D721Med (cell line): ENCODE measurements around the gene ZDHHC14.

Experiments used
- DNase-seq: peaks from one replicate; pipeline ENCODE4 v3.0.0; 2011; ENCODE audit warnings: low spot score; ENCODE audit not compliant: insufficient read length
- FAIRE-seq: peaks from 2 replicates; lab custom pipeline; 2011; peaks lifted over from hg19 to GRCh38; lab: Jason Lieb, UNC
- TF ChIP-seq, protein P1 (sequence below): IDR thresholded peaks from 2 replicates; pipeline ENCODE4 v1.5.1; 2012; ENCODE audit warnings: mild to moderate bottlenecking, control low read depth; ENCODE audit not compliant: insufficient read depth; ENCODE audit errors: missing control alignments

ZDHHC14 gene

GRCh38 chr6:157725836-157726235 lies 344.8 kb downstream of the ZDHHC14 start:
- FAIRE-seq, result no peak
- TF ChIP-seq, protein P1, sequence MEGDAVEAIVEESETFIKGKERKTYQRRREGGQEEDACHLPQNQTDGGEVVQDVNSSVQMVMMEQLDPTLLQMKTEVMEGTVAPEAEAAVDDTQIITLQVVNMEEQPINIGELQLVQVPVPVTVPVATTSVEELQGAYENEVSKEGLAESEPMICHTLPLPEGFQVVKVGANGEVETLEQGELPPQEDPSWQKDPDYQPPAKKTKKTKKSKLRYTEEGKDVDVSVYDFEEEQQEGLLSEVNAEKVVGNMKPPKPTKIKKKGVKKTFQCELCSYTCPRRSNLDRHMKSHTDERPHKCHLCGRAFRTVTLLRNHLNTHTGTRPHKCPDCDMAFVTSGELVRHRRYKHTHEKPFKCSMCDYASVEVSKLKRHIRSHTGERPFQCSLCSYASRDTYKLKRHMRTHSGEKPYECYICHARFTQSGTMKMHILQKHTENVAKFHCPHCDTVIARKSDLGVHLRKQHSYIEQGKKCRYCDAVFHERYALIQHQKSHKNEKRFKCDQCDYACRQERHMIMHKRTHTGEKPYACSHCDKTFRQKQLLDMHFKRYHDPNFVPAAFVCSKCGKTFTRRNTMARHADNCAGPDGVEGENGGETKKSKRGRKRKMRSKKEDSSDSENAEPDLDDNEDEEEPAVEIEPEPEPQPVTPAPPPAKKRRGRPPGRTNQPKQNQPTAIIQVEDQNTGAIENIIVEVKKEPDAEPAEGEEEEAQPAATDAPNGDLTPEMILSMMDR, result no peak
- no peak for DNase-seq

DNA sequence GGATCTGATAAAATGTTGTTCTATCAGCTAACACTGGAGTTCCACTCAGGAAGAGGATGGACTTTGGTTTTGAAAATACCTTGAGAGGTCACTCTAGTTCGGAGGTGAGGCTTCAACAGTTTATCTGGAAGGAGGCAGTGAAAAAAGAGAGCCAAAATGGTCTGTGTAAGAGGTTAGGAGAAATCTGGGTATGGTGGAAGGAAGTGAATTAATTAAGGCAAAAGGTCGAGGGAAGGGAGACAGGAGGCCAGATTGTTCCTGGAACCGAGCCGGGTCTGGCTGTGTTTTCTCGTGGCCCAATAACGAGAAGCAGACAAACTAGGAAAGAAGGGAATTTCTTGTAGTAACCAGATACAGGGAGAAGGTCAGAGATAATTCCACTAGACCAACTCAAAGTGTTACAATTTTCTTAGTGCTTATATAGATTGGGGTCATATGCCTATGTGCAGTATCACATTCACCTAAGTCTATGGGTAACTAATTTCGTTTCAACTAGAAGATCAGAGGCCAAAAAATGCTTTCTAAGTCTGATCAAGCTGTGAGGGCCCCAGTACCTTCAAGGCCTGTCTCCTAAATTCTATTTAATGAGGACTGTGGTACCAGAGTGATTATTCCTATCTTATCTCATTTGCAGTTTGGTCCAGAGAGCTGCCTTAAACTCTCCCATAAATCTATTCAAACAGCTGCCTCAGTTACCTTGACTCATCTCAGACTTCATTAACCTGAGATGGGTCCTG lies 346.1 kb downstream of the ZDHHC14 start:
- no peak for DNase-seq
- TF ChIP-seq, protein P1, result no peak
- no peak for FAIRE-seq
